Effector CD4-positive, alpha-beta T cell (primary cell): Measurements from ENCODE around the gene TMEM170A.
"Not testable (repeated sequence)": the region's sequence is repeated elsewhere in the genome, so short reads cannot be mapped to it uniquely, and the experiment has no call there.

Source experiments
- DNase-seq: peaks from one replicate; pipeline ENCODE4 v3.0.0-alpha.2; 2020

The TMEM170A gene

DNA sequence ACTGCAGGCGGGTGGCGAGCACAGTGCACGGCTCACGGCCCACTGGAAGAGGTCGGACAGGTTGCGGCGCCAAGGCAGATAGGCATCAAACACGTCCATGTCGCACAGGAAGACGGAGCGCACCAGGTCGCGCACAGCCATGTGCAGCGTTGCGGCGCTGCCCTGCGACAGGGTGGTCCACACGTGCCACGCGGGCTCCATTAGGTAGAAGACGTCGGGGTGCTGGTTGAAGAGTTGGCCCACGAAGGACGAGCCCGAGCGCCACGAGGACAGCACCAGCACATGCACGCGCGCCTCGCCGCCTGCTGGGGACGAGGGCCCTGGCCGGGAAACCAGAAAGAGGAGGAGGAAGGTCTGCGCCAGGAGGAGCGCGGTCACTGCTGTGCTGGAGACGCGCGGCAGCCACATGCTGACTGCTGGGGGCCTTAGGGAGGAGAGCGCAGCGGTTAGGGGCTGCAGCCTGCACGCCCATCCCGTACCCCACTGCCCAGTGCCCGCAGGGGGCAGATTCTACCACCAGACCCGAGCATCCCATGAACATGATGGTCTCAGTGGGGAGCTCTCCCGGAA lies 15.0 kb upstream of the TMEM170A start:
- DNase-seq: no peak

- no peak for DNase-seq
These were observed 14.2 kb upstream of the TMEM170A start for GRCh38 chr16:75478480-75479345.

DNA sequence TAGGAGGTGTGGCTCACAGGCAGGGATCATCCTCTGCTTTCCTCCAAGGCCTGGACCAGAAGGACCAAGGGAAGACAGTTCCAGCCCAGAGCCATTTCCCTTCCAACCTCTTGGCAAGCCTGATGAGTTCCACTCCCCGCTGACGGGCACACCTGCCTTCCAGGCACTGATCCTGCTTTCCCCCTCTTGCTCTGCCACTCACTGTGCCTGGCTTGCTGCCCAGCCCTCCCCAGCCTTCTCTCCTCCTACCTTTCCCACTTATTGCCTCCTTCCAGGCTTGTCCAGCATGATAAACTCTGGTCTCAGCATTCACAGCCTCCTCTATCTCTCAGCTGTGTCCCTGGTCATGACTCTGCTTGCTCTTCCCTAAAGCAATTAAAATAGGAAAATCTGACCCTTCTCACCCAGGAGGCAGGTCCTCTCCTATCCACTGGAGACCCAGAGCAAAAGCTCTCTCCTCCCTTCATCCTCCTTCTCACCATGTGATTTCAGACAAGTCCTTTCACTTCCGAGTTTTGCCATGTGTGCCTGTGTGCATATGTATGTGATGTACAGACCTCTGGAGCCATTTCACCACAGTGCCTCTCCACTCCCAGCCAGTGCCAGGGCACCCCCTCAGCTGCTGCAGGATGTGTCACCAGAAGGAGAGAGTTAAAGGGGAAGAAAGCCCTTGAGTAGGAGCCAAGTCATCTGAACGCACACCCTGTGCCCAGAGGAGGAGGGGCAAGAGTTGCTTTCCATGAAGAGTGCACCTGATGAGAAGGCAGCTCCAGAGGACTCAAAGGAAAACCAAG lies 13.4 kb upstream of the TMEM170A start:
- DNase-seq: no peak

- DNase-seq: no peak
These were observed 12.3 kb upstream of the TMEM170A start for GRCh38 chr16:75476817-75477216.

DNA sequence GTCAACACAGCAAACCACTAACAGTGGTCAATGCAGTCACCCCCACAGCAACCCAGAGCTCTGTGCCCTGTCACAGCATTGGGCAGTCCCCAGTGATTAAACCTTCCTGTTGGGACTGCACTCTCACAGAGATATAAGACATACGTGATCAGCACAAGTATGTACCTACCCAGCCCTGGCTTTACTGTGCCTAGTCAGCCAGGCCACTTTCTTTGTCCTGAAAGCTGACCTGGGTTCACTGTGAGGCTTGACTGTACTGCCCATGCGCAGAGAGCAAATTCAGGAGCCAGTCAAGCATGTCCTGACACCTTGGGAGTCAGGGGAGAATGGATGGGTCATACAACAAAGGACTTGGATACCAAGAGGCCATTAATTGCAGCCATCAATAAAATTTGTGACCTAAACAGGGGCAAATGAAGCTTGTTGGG lies 10.9 kb upstream of the TMEM170A start:
- no peak for DNase-seq

- no peak for DNase-seq
These were observed 8.7 kb upstream of the TMEM170A start for GRCh38 chr16:75472908-75473877.

- DNase-seq: no peak
These were observed 7.5 kb upstream of the TMEM170A start for GRCh38 chr16:75471723-75472633.

- no peak for DNase-seq
These were observed 2.3 kb upstream of the TMEM170A start for GRCh38 chr16:75466760-75467159.

GRCh38 chr16:75463389-75464121 lies 934 bp downstream of the TMEM170A start:
- DNase-seq: not testable (repeated sequence)

- DNase-seq: no peak
These were observed 1.7 kb downstream of the TMEM170A start for GRCh38 chr16:75462806-75463205.

DNA sequence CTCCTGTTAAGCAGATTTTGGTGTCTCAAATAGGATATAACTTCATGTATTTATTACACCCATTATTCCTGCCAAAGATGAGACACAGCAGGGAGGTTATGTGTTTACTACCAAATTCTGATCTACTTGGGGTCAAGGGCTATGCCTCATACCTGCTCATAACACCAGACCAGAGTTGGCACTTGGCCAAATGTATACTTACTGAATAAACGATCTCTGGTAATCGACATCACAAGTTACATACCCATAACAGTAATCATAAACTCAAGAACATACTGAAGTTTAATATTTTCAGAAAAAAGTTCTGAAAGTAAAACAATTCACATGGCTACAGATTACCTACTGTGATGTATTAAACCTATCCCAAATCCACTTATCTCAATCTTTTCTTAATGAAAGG lies 2.9 kb downstream of the TMEM170A start:
- DNase-seq: no peak

- DNase-seq: no peak
These were observed 4.0 kb downstream of the TMEM170A start for GRCh38 chr16:75460446-75460845.

GRCh38 chr16:75459691-75460090 lies 4.8 kb downstream of the TMEM170A start:
- DNase-seq: no peak

DNA sequence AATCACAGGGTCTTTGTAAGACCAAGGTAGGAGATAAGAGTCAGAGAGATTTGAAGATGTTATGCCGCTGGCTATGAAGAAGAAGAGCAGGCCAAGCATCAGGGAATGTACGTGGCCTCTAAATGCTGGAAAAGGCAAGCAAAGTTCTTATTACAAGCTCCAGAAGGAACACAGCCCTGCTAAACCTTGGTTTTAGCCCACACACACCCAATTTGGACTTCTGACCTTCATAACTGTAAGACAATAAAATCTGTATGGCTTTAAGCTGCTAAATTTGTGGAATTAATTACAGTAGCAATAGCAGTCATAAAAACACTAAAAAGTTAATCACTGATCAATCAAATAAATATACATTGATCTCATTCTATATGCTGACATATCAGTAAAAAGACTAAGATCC lies 6.0 kb downstream of the TMEM170A start:
- DNase-seq: no peak

DNA sequence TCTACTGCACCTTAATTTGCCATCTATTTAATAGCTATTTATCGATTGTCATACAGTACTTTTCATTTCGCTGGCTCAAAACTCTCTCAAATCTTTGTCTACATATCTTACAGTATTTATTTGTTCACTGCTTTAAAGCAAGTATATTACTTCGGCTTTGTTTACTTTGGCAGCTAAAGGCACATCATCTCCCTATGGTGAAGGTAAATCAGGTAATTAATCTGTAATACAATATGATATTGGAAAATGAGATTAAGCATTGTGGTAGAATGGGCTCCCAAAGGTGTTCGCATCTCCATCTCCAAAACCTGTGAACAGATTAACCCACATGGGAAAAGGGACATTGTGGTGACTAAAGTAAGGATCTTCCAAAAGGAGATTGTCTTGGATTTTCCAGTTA lies 6.5 kb downstream of the TMEM170A start:
- no peak for DNase-seq

DNA sequence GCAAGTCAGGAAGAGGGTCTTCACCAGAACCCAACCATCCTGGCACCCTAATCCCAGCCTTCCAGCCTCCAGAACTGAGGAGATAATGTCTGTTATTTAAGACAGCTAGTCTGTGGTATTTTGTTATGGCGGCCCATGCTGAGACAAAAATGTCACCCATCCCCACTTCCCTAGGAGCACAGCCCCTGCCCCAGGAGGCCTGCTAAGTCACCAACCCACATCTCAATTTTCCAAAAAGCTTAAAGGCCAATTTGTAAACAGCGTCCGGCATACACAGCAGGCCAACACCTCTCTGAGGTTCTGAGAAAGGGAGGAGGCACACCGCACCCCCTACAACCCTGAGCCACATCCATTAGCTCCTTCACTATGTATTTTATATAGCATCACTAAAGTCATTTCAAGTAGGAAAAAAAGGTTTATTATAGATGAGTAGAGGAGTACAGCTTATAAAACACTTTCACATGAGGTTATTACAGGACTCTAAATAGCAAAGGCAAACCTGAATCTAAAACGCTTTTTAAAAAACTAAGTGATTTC lies 6.9 kb downstream of the TMEM170A start:
- DNase-seq: no peak

DNA sequence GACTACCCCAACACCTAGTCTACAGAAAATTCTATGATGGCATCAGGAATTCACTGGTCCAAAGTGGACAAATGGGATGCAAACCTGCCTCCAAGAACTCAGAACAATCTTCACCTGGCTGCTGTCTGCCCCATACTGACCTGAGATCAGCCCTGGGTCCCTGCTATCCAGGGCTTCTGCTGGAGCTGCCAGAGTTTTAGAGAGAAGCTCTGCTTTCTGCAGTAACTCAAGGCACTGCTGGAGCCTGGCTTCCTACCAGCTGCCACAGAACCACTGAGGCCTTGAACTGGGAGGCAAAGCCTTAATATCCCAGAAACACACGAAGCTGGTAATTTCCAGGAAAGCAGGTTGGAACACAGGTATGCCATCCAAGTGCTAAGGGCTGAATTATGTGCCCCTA lies 7.5 kb downstream of the TMEM170A start:
- no peak for DNase-seq

- not testable (repeated sequence) for DNase-seq
These were observed 8.0 kb downstream of the TMEM170A start for GRCh38 chr16:75456486-75456885.

DNA sequence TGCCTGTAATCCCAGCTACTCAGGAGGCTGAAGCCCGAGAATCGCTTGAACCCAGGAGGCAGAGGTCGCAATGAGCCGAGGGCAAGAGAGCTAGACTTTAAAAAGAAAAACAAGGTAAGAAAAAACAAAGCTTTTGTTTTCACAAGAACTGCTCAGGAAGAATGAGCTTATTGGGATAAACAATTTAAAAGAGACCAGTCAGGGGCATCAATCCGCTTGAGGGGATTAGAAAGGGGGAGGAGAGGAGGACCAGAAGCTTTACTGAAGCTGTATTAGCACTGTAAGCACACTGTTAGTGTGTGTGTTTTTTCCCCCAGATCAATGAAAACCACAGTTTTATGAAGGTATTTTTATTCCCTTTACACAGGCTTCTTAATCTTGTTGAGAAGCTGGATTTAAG lies 8.8 kb downstream of the TMEM170A start:
- DNase-seq: no peak

- DNase-seq: no peak
These were observed 11.9 kb downstream of the TMEM170A start for GRCh38 chr16:75452464-75453190.
